A549 treated with Mapracorat at 1 μM for 4 hours (cell line): ENCODE measurements around the gene MEGF10. TPM values are rescaled to one million over a fixed set of nuclear protein-coding genes. Genes with fewer than 3 reads are reported as not detected.

Experiments used
- total RNA-seq: library from RNA; stranded (reverse); fragments of 200-300 nt; extraction: Qiagen RNA extraction; gene quantifications from 5 replicates; pipeline ENCODE4 v1.2.3, GENCODE V29; 2022

Gene MEGF10
- not detected in 5 replicates for total RNA-seq

GRCh38 chr5:127290019-127290945 is at the start of gene MEGF10:
Gene MEGF10, plus strand, starts transcription at chr5:127290796. Its CDS starts 40,513 bp downstream, at chr5:127331309.

Other genes starting within 250 kb of the MEGF10 start
- gene C5orf63, start 217.3 kb upstream of the MEGF10 start, total RNA-seq = 2.3 to 4.7 TPM (median 3.9 TPM) in 5 replicates
- gene PRRC1, start 226.8 kb downstream of the MEGF10 start, total RNA-seq = 44.0 to 55.2 TPM (median 48.4 TPM) in 5 replicates